SU-DHL-6 (cell line): Measurements from ENCODE around the gene PPFIA2.

Experiments used
- H2AFZ ChIP-seq: fragments of 200-600 bp; sonication (generic); 2 replicates; pipeline ENCODE4 v1.6.1; 2014; ENCODE audit warnings: low read depth, mild to moderate bottlenecking, moderate library complexity, mixed read lengths, antibody characterized with exemption, low read length; ENCODE audit not compliant: severe bottlenecking
- H3F3A ChIP-seq: fragments of 200-600 bp; shearing (Covaris generic); 2 replicates; pipeline ENCODE4 v1.6.0; 2016; ENCODE audit warnings: antibody characterized with exemption, mild to moderate bottlenecking; ENCODE audit not compliant: insufficient read depth
- H3K27ac ChIP-seq: fragments of 200-600 bp; sonication (generic); 2 replicates; pipeline ENCODE4 v1.5.1; 2016; ENCODE audit warnings: low read depth, mild to moderate bottlenecking, low read length, moderate library complexity, mixed read lengths
- H3K27me3 ChIP-seq: fragments of 200-600 bp; sonication (generic), shearing (Covaris generic); 2 replicates; pipeline ENCODE4 v1.6.0; 2014; ENCODE audit warnings: mild to moderate bottlenecking, low read length
- H3K36me3 ChIP-seq: fragments of 200-600 bp; sonication (generic); 2 replicates; pipeline ENCODE4 v1.6.1; 2014; ENCODE audit warnings: mild to moderate bottlenecking, low read length, mixed read lengths
- H3K4me2 ChIP-seq: fragments of 300-600, 200-600 bp; shearing (Covaris generic), sonication (generic); 2 replicates; pipeline ENCODE4 v1.6.0; 2014; ENCODE audit warnings: low read length, low read depth, mild to moderate bottlenecking; ENCODE audit not compliant: poor library complexity, severe bottlenecking
- H3K4me3 ChIP-seq: fragments of 200-600 bp; sonication (generic); 2 replicates; pipeline ENCODE4 v1.5.1; 2014; ENCODE audit warnings: antibody characterized with exemption, low read length, mild to moderate bottlenecking, mixed read lengths; ENCODE audit not compliant: insufficient read depth, poor library complexity, severe bottlenecking
- H3K79me2 ChIP-seq: fragments of 200-600 bp; sonication (generic); 2 replicates; pipeline ENCODE4 v1.6.1; 2014; ENCODE audit warnings: mild to moderate bottlenecking, low read length, moderate library complexity; ENCODE audit not compliant: insufficient read depth
- H3K9ac ChIP-seq: fragments of 200-600 bp; sonication (generic); 2 replicates; pipeline ENCODE4 v1.7.0; 2014; ENCODE audit warnings: mild to moderate bottlenecking, low read length
- H3K9me2 ChIP-seq: fragments of 200-600 bp; sonication (generic); replicated peaks from 2 replicates; pipeline ENCODE4 v1.6.1; 2014; ENCODE audit warnings: low read length; ENCODE audit not compliant: insufficient read depth
- H3K9me3 ChIP-seq: fragments of 200-600 bp; sonication (generic); 2 replicates; pipeline ENCODE4 v1.6.1; 2014; ENCODE audit warnings: low read length, mixed read lengths; ENCODE audit not compliant: insufficient read depth
- H4K20me1 ChIP-seq: fragments of 200-600 bp; sonication (generic); 2 replicates; pipeline ENCODE4 v1.6.1; 2014; ENCODE audit warnings: low read depth, mild to moderate bottlenecking, antibody characterized with exemption, low read length, moderate library complexity, mixed read lengths
- EZH2phosphoT487 ChIP-seq: fragments of 200-600 bp; sonication (generic), shearing (Covaris generic); conservative IDR thresholded peaks from 2 replicates; pipeline ENCODE4 v1.6.1; 2018; ENCODE audit warnings: mild to moderate bottlenecking, antibody characterized with exemption, low read length, moderate library complexity, mixed read lengths
- TF ChIP-seq, protein P1 (sequence below): fragments of 200-600 bp; sonication (generic); IDR thresholded peaks from one replicate; pipeline ENCODE4 v1.5.1; 2017; ENCODE audit warnings: antibody characterized with exemption, mild to moderate bottlenecking, low read length, moderate library complexity; ENCODE audit not compliant: insufficient read depth, poor library complexity, severe bottlenecking

The PPFIA2 gene

DNA sequence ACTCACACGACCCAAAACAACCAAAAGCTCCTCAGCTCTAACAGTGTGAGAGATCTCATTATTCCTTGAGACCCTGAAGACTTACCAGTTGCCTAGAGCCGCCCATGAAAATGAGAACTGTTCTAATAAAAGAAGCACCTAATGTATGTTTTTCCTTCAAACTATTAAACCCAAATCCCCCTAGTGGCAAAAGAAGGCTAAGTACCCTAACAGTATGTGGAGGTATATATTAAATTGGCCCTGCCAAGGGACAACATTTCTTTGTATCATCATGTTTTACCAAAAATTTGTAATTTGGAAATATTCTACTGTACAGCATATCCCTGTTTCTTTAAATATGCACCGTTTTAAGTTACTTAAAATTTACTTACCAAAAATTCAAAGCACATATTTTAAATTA, 38.0 kb upstream of the PPFIA2 start:
- H2AFZ ChIP-seq: no peak overlapping the region
- TF ChIP-seq, protein P1, sequence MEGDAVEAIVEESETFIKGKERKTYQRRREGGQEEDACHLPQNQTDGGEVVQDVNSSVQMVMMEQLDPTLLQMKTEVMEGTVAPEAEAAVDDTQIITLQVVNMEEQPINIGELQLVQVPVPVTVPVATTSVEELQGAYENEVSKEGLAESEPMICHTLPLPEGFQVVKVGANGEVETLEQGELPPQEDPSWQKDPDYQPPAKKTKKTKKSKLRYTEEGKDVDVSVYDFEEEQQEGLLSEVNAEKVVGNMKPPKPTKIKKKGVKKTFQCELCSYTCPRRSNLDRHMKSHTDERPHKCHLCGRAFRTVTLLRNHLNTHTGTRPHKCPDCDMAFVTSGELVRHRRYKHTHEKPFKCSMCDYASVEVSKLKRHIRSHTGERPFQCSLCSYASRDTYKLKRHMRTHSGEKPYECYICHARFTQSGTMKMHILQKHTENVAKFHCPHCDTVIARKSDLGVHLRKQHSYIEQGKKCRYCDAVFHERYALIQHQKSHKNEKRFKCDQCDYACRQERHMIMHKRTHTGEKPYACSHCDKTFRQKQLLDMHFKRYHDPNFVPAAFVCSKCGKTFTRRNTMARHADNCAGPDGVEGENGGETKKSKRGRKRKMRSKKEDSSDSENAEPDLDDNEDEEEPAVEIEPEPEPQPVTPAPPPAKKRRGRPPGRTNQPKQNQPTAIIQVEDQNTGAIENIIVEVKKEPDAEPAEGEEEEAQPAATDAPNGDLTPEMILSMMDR: peak; percentile 34
- no peak for TF ChIP-seq EZH2phosphoT487
- H3K27ac ChIP-seq: no peak overlapping the region

DNA sequence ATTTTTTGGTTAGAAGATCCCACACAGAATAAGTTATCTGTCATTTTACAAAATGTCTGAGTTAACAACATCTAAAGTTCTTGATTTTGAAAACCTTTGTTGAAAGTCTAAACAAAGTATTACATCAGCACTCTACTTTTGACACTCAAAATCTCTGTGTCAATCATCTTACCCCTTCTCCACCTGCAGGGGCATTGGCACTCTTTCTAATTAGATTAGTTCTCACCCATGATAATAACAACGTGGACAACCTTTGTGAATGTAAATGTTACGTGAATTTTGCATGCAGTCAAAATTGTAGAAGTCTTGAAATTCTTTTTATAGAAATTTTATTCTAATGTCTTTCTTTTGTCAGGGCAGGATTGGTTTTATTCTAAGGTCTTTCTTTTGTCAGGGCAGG, 33.5 kb upstream of the PPFIA2 start:
- H2AFZ ChIP-seq: no peak overlapping the region
- H3K9me2 ChIP-seq: no peaks in the 10 kb centered on the region
- H3K27me3 ChIP-seq: no peaks in the 10 kb centered on the region
- no peaks in the 10 kb centered on the region for H3K36me3 ChIP-seq
- no peak overlapping the region for H3K9ac ChIP-seq
- H3K4me2 ChIP-seq: no peak overlapping the region
- H3K9me3 ChIP-seq: no peaks in the 10 kb centered on the region
- H3K79me2 ChIP-seq: no peaks in the 10 kb centered on the region
- no peaks in the 10 kb centered on the region for H4K20me1 ChIP-seq
- no peak overlapping the region for H3K27ac ChIP-seq
- no peaks in the 10 kb centered on the region for H3F3A ChIP-seq
- TF ChIP-seq, protein P1: no peak
- no peak for TF ChIP-seq EZH2phosphoT487
- no peak overlapping the region for H3K4me3 ChIP-seq

More for the DNA sequence above, 38.0 kb upstream of the PPFIA2 start:
- no peaks in the 10 kb centered on the region for H4K20me1 ChIP-seq
- H3K9me3 ChIP-seq: no peaks in the 10 kb centered on the region
- no peaks in the 10 kb centered on the region for H3F3A ChIP-seq
- no peaks in the 10 kb centered on the region for H3K79me2 ChIP-seq
- no peaks in the 10 kb centered on the region for H3K27me3 ChIP-seq
- no peak overlapping the region for H3K9ac ChIP-seq
- no peaks in the 10 kb centered on the region for H3K36me3 ChIP-seq
- H3K4me2 ChIP-seq: no peak overlapping the region
- H3K9me2 ChIP-seq: no peaks in the 10 kb centered on the region
- H3K4me3 ChIP-seq: no peak overlapping the region

DNA sequence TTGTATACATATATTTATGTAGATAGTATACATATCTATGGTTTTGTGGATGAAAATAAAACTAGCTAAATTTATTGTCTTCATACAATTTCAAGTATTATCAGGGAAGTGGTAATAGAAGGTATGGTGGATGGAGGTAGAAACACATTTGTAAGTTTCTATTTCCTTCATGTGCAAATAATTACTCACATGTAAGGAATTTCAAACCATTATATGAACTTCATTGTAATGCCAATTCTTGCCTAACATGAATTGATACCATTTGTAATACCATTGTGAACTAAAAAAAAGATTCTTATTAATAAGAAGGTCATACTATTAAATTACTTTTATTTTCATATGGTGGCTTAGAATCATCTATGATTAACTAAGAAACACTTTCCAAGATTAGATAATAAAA, 20.1 kb upstream of the PPFIA2 start:
- no peaks in the 10 kb centered on the region for H3K9me2 ChIP-seq
- no peak overlapping the region for H2AFZ ChIP-seq
- H3K27ac ChIP-seq: no peak overlapping the region
- H3F3A ChIP-seq: no peaks in the 10 kb centered on the region
- no peaks in the 10 kb centered on the region for H3K27me3 ChIP-seq
- no peaks in the 10 kb centered on the region for H3K79me2 ChIP-seq
- TF ChIP-seq EZH2phosphoT487: no peak
- TF ChIP-seq, protein P1: no peak
- H3K4me3 ChIP-seq: no peak overlapping the region
- no peaks in the 10 kb centered on the region for H3K36me3 ChIP-seq
- H3K4me2 ChIP-seq: no peak overlapping the region
- H3K9ac ChIP-seq: no peak overlapping the region
- H4K20me1 ChIP-seq: no peaks in the 10 kb centered on the region
- H3K9me3 ChIP-seq: no peaks in the 10 kb centered on the region
